Neural progenitor cell (in vitro differentiated cells): Measurements from ENCODE around the gene THNSL1. TPM values are rescaled to one million over a fixed set of nuclear protein-coding genes. Genes with fewer than 3 reads are reported as not detected.

Experiments
- DNase-seq: peaks from one replicate; pipeline ENCODE4 v3.0.0-alpha.2; 2016; ENCODE audit warnings: low spot score
- H2AFZ ChIP-seq: fragments of 200-600 bp; sonication (generic); replicated peaks from 2 replicates; pipeline ENCODE4 v1.6.1; 2016; ENCODE audit warnings: antibody characterized with exemption
- H3F3A ChIP-seq: fragments of 200-600 bp; sonication (generic); 2 replicates; pipeline ENCODE4 v1.6.1; 2016; ENCODE audit warnings: antibody characterized with exemption, low read depth
- H3K27ac ChIP-seq: fragments of 200-600 bp; sonication (generic); 2 replicates; pipeline ENCODE4 v1.5.1; 2016; ENCODE audit warnings: mild to moderate bottlenecking
- H3K27me3 ChIP-seq: fragments of 200-600 bp; sonication (generic); 2 replicates; pipeline ENCODE4 v1.6.1; 2016; ENCODE audit warnings: mild to moderate bottlenecking, moderate library complexity
- H3K36me3 ChIP-seq: fragments of 200-600 bp; sonication (generic); 2 replicates; pipeline ENCODE4 v1.5.1; 2016
- H3K4me1 ChIP-seq: fragments of 200-600 bp; sonication (generic); 2 replicates; pipeline ENCODE4 v1.6.1; 2016; ENCODE audit warnings: mixed run types
- H3K4me2 ChIP-seq: fragments of 200-600 bp; sonication (generic); 2 replicates; pipeline ENCODE4 v1.6.1; 2016
- H3K4me3 ChIP-seq: fragments of 200-600 bp; sonication (generic); 2 replicates; pipeline ENCODE4 v1.5.1; 2016
- H3K79me2 ChIP-seq: fragments of 200-600 bp; sonication (generic); 2 replicates; pipeline ENCODE4 v1.6.1; 2016; ENCODE audit warnings: low read depth
- H3K9ac ChIP-seq: fragments of 200-600 bp; sonication (generic); 2 replicates; pipeline ENCODE4 v1.6.1; 2016
- H3K9me3 ChIP-seq: fragments of 200-600 bp; sonication (generic); 2 replicates; pipeline ENCODE4 v1.5.1; 2016; ENCODE audit warnings: low read depth
- H4K20me1 ChIP-seq: fragments of 200-600 bp; sonication (generic); 2 replicates; pipeline ENCODE4 v1.6.1; 2016; ENCODE audit warnings: low read depth
- H3K27ac Mint-ChIP-seq: 3 replicates; pipeline ENCODE4 v1.8.0; 2021; ENCODE audit warnings: mixed read lengths
- H3K27me3 Mint-ChIP-seq: 2 replicates; pipeline ENCODE4 v1.8.0; 2022; ENCODE audit warnings: low read depth, mild to moderate bottlenecking, inconsistent platforms, moderate library complexity, mixed read lengths; ENCODE audit not compliant: insufficient read depth
- H3K36me3 Mint-ChIP-seq: 3 replicates; pipeline ENCODE4 v1.8.0; 2021; ENCODE audit warnings: mixed read lengths
- H3K4me1 Mint-ChIP-seq: 3 replicates; pipeline ENCODE4 v1.8.0; 2021; ENCODE audit warnings: mixed read lengths
- H3K4me3 Mint-ChIP-seq: 3 replicates; pipeline ENCODE4 v1.8.0; 2021; ENCODE audit warnings: mild to moderate bottlenecking, moderate library complexity, mixed read lengths
- H3K9me3 Mint-ChIP-seq: 3 replicates; pipeline ENCODE4 v1.8.0; 2020; ENCODE audit warnings: mixed read lengths
- EZH2 ChIP-seq: fragments of 200-600 bp; sonication (generic); IDR thresholded peaks from 2 replicates; pipeline ENCODE4 v1.6.1; 2017; ENCODE audit warnings: antibody characterized with exemption, mild to moderate bottlenecking, moderate library complexity
- EZH2phosphoT487 ChIP-seq: fragments of 200-600 bp; sonication (generic); IDR thresholded peaks from 2 replicates; pipeline ENCODE4 v1.6.1; 2017; ENCODE audit warnings: antibody characterized with exemption
- total RNA-seq: library from RNA; depleted of rRNA; stranded (reverse); fragments of >200 nt; gene quantifications from 2 replicates; pipeline ENCODE4 v1.2.3, GENCODE V29; 2015; ENCODE audit warnings: low replicate concordance
- TF ChIP-seq, protein P1 (sequence below): fragments of 200-600 bp; sonication (generic); IDR thresholded peaks from 2 replicates; pipeline ENCODE4 v1.5.1; 2017; ENCODE audit warnings: antibody characterized with exemption, mild to moderate bottlenecking

The THNSL1 gene
- total RNA-seq, 1 donor from 2014 or later: 19.4 TPM

DNA sequence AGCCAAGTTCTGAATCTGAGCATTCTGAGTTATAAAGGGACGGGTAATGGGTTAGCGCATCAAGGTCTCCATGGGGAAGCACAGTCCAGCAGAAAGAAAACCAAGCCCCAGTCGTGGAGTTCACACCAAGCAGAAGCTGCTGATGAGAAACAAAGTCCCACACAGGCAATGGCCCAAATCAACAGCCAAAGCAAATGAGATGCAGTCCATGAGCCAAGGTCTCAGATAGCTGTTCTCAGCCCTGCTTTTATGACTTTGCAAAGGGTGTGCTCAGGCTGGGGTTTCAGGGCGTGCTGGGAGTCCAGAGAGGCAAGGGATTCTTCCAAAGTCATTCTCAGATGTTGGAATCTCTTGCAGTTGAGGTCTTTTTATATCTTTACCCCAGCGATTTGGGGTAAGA, 32.0 kb downstream of the THNSL1 start:
- Mint-ChIP-seq H3K4me3 (no peak overlapping the region), H3K4me1 (no peaks in the 10 kb centered on the region), H3K27ac (no peak overlapping the region), H3K9me3 (peaks cover 6% of the 10 kb centered on the region), H3K27me3 (peaks cover 2% of the 10 kb centered on the region), H3K36me3 (peaks cover 2% of the 10 kb centered on the region)
- no peak for DNase-seq
- H3K79me2 ChIP-seq: no peaks in the 10 kb centered on the region
- H4K20me1 ChIP-seq: no peaks in the 10 kb centered on the region
- no peaks in the 10 kb centered on the region for H3F3A ChIP-seq
- no peak overlapping the region for H3K9ac ChIP-seq
- no peaks in the 10 kb centered on the region for H3K36me3 ChIP-seq
- H2AFZ ChIP-seq: no peak overlapping the region
- H3K9me3 ChIP-seq: no peaks in the 10 kb centered on the region
- TF ChIP-seq, protein P1, sequence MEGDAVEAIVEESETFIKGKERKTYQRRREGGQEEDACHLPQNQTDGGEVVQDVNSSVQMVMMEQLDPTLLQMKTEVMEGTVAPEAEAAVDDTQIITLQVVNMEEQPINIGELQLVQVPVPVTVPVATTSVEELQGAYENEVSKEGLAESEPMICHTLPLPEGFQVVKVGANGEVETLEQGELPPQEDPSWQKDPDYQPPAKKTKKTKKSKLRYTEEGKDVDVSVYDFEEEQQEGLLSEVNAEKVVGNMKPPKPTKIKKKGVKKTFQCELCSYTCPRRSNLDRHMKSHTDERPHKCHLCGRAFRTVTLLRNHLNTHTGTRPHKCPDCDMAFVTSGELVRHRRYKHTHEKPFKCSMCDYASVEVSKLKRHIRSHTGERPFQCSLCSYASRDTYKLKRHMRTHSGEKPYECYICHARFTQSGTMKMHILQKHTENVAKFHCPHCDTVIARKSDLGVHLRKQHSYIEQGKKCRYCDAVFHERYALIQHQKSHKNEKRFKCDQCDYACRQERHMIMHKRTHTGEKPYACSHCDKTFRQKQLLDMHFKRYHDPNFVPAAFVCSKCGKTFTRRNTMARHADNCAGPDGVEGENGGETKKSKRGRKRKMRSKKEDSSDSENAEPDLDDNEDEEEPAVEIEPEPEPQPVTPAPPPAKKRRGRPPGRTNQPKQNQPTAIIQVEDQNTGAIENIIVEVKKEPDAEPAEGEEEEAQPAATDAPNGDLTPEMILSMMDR: no peak
- TF ChIP-seq EZH2 (no peak), EZH2phosphoT487 (no peak)
- H3K27ac ChIP-seq: no peak overlapping the region
- no peak overlapping the region for H3K4me2 ChIP-seq
- no peaks in the 10 kb centered on the region for H3K27me3 ChIP-seq
- H3K4me1 ChIP-seq: no peaks in the 10 kb centered on the region
- no peak overlapping the region for H3K4me3 ChIP-seq

DNA sequence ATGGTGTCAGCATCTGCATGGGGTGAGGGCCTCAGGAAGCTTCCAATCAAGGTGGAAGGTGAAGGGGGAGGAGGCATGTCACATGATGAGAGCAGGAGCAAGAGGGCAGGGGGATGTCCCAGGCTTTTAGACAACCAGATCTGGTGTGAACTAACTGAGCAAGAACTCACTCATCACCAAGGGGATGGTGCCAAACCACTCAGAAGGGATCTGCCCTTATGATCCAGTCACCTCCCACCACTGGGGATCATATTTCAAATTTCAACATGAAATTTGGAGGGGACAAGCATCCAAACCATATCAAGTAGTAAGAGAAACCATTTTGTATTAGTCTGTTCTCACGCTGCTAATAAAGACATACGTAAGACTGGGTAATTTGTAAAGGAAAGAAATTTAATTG, 33.6 kb downstream of the THNSL1 start:
- no peaks in the 10 kb centered on the region for H3K9me3 ChIP-seq
- Mint-ChIP-seq H3K9me3 (peaks cover 6% of the 10 kb centered on the region), H3K27ac (no peak overlapping the region), H3K27me3 (peaks cover 2% of the 10 kb centered on the region), H3K4me3 (no peak overlapping the region), H3K36me3 (peaks cover 2% of the 10 kb centered on the region), H3K4me1 (no peaks in the 10 kb centered on the region)
- no peaks in the 10 kb centered on the region for H3K79me2 ChIP-seq
- no peak overlapping the region for H3K4me3 ChIP-seq
- H4K20me1 ChIP-seq: no peaks in the 10 kb centered on the region
- H3K4me1 ChIP-seq: no peaks in the 10 kb centered on the region
- H2AFZ ChIP-seq: no peak overlapping the region
- TF ChIP-seq, protein P1: no peak
- TF ChIP-seq EZH2phosphoT487 (no peak), EZH2 (no peak)
- no peaks in the 10 kb centered on the region for H3F3A ChIP-seq
- H3K4me2 ChIP-seq: no peak overlapping the region
- DNase-seq: no peak
- no peak overlapping the region for H3K27ac ChIP-seq
- no peak overlapping the region for H3K9ac ChIP-seq
- no peaks in the 10 kb centered on the region for H3K27me3 ChIP-seq
- H3K36me3 ChIP-seq: no peaks in the 10 kb centered on the region

DNA sequence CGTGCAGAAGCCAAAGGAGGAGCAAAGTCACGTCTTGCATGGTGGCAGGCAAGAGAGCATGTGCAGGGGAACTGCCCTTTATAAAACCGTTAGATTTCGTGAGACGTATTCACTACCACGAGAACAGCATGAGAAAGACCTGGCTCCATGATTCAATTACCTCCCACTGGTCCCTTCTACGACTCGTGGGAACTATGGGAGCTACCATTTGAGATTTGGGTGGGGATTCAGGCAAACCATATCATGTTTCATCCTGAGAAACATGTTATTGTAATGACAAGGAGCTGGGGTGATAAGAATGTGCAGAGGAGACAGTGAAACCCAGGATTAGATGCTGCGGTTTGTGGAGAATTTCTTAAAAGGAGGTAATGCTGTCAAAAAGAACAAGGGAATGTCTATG, 34.0 kb downstream of the THNSL1 start:
- peaks cover 6% of the 10 kb centered on the region for H3K9me3 Mint-ChIP-seq
- H3K4me3 ChIP-seq: no peak overlapping the region
- H3K27ac ChIP-seq: no peak overlapping the region
- H2AFZ ChIP-seq: no peak overlapping the region
- peaks cover 2% of the 10 kb centered on the region for H3K36me3 Mint-ChIP-seq
- H3K9me3 ChIP-seq: no peaks in the 10 kb centered on the region
- no peak overlapping the region for H3K4me2 ChIP-seq
- H3K4me1 Mint-ChIP-seq: no peaks in the 10 kb centered on the region
- no peaks in the 10 kb centered on the region for H3K4me1 ChIP-seq
- no peaks in the 10 kb centered on the region for H3K36me3 ChIP-seq
- no peaks in the 10 kb centered on the region for H4K20me1 ChIP-seq
- DNase-seq: no peak
- H3F3A ChIP-seq: no peaks in the 10 kb centered on the region
- no peak overlapping the region for H3K27ac Mint-ChIP-seq
- H3K27me3 Mint-ChIP-seq: peaks cover 2% of the 10 kb centered on the region
- H3K4me3 Mint-ChIP-seq: no peak overlapping the region
- H3K9ac ChIP-seq: no peak overlapping the region
- no peaks in the 10 kb centered on the region for H3K27me3 ChIP-seq
- TF ChIP-seq EZH2phosphoT487: no peak
- no peak for TF ChIP-seq EZH2
- TF ChIP-seq, protein P1: no peak
- no peaks in the 10 kb centered on the region for H3K79me2 ChIP-seq
